NB4 (cell line): Measurements from ENCODE around the gene ZNF428.

Experiments
- CTCF ChIP-seq: IDR thresholded peaks from one replicate; pipeline ENCODE4 v1.5.1; 2012; ENCODE audit warnings: low read depth, low read length
- MYC ChIP-seq: IDR thresholded peaks from 2 replicates; pipeline ENCODE4 v1.6.1; 2011; ENCODE audit warnings: low read depth, low read length
- POLR2A ChIP-seq: IDR thresholded peaks from 2 replicates; pipeline ENCODE4 v1.6.1; 2011; ENCODE audit warnings: mild to moderate bottlenecking; ENCODE audit not compliant: insufficient read length; ENCODE audit errors: extremely low read depth

- TF ChIP-seq POLR2A = no peak
- no peak for TF ChIP-seq CTCF
- TF ChIP-seq MYC = no peak
These were observed 36.9 kb downstream of the ZNF428 start for GRCh38 chr19:43582495-43582894.
